Thyroid gland (tissue), 4 donors: ENCODE results near the gene ERC1. TPM values are rescaled to one million over a fixed set of nuclear protein-coding genes. Genes with fewer than 3 reads are reported as not detected.

Source experiments
- DNase-seq, 2 donors: peaks; one replicate each; pipeline ENCODE4 v3.0.0-alpha.2; 2019
- H3K27ac ChIP-seq, 3 donors: fragments of 200-600 bp; sonication (generic); 1 replicate in 2 of 3; 2 replicates in 1 of 3; pipeline ENCODE4 v1.5.1; 2016 to 2019; ENCODE audit warnings: mild to moderate bottlenecking in 1 of 3, moderate library complexity in 1 of 3
- H3K27me3 ChIP-seq: fragments of 200-600 bp; sonication (generic); one replicate; pipeline ENCODE4 v1.5.1; 2019
- H3K36me3 ChIP-seq, 2 donors: fragments of 200-600 bp; sonication (generic); one replicate each; pipeline ENCODE4 v1.5.1; 2016 to 2019
- H3K4me1 ChIP-seq, 2 donors: fragments of 200-600 bp; sonication (generic); one replicate each; pipeline ENCODE4 v1.5.1; 2017 to 2019
- H3K4me3 ChIP-seq, 3 donors: fragments of 200-600 bp; sonication (generic); replicated peaks in 1 of 3; 1 replicate in 2 of 3; 2 replicates in 1 of 3; pipeline ENCODE4 v1.5.1; 2016; ENCODE audit warnings: mild to moderate bottlenecking in 1 of 3
- H3K9me3 ChIP-seq: fragments of 200-600 bp; sonication (generic); one replicate; pipeline ENCODE4 v1.5.1; 2017
- POLR2A ChIP-seq, 2 donors: fragments of 450-650 bp; IDR thresholded peaks; one replicate each; pipeline ENCODE4 v1.6.1; 2017; ENCODE audit warnings: antibody characterized with exemption in 2 of 2, mild to moderate bottlenecking in 2 of 2, moderate library complexity in 1 of 2
- WGBS, 2 donors: methylation state at CpG; one replicate each; pipeline ENCODE4 v1.1.5; 2017; 5-methylcytosine and 5-hydroxymethylcytosine counted together
- intact Hi-C: fragments of 100-400 bp; cut with DNase I; formaldehyde crosslinking; loops from one replicate; pipeline ENCODE4 v1.15.1; 2023
- total RNA-seq, 4 donors: library from RNA; depleted of rRNA; stranded (reverse); fragments of >200 nt; gene quantifications; one replicate each; pipeline ENCODE4 v1.2.3, GENCODE V29; 2016
- TF ChIP-seq, protein P1 (sequence below), 6 experiments: fragments of 200-600 bp in 3 of 6; fragments of 450-650 bp in 3 of 6; sonication (generic) in 3 of 6; IDR thresholded peaks; one replicate each; pipeline ENCODE4 v1.5.1; 2016 to 2019; ENCODE audit warnings: antibody characterized with exemption in 6 of 6, mild to moderate bottlenecking in 2 of 6, inconsistent platforms in 1 of 6, moderate library complexity in 1 of 6

ERC1 gene
- total RNA-seq, 4 donors from 2014 or later: 39.8 to 84.2 (median 75.8) TPM

DNA sequence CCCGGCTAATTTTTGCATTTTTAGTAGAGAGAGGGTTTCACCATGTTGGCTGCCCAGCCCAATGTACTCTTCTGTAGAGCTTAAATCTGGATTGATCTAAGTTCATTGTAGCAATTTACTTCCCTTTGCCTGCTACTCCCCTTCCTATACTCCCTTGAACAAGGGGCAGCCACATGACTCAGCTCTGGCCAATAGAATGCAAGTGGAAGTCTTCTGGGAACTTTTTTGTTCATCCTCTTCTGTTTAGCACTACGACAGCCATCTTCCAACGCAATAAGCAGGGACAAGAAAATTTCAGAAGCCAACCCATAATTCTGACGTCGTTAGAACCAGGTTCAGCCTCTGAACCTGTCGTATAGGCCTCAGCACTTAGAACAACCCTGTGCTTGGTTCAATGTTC lies 35.1 kb upstream of the ERC1 start:
- Histone ChIP-seq H3K4me3 (no peak overlapping the region), H3K36me3 (no peaks in the 10 kb centered on the region), H3K27me3 (no peaks in the 10 kb centered on the region), H3K4me1 (no peaks in the 10 kb centered on the region), H3K9me3 (no peaks in the 10 kb centered on the region), H3K27ac (no peak overlapping the region)
- DNase-seq: no peak
- 95 to 97% methylated on average over 6 of the region's 6 CpGs for WGBS, 2 donors
- intact Hi-C loops: no loop called here
- TF ChIP-seq, protein P1, sequence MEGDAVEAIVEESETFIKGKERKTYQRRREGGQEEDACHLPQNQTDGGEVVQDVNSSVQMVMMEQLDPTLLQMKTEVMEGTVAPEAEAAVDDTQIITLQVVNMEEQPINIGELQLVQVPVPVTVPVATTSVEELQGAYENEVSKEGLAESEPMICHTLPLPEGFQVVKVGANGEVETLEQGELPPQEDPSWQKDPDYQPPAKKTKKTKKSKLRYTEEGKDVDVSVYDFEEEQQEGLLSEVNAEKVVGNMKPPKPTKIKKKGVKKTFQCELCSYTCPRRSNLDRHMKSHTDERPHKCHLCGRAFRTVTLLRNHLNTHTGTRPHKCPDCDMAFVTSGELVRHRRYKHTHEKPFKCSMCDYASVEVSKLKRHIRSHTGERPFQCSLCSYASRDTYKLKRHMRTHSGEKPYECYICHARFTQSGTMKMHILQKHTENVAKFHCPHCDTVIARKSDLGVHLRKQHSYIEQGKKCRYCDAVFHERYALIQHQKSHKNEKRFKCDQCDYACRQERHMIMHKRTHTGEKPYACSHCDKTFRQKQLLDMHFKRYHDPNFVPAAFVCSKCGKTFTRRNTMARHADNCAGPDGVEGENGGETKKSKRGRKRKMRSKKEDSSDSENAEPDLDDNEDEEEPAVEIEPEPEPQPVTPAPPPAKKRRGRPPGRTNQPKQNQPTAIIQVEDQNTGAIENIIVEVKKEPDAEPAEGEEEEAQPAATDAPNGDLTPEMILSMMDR (IDR thresholded peaks at IDR 0.05): no peak
- no peak for TF ChIP-seq POLR2A (IDR thresholded peaks at IDR 0.05)

- intact Hi-C loops: no loop called here
- no peak for TF ChIP-seq POLR2A (IDR thresholded peaks at IDR 0.05)
- TF ChIP-seq, protein P1 (IDR thresholded peaks at IDR 0.05): no peak
- Histone ChIP-seq H3K4me3 (no peak overlapping the region), H3K27ac (no peak overlapping the region), H3K9me3 (no peaks in the 10 kb centered on the region), H3K4me1 (no peaks in the 10 kb centered on the region), H3K36me3 (no peaks in the 10 kb centered on the region), H3K27me3 (no peaks in the 10 kb centered on the region)
- DNase-seq: no peak
- 66 to 68% methylated on average over 7 of the region's 8 CpGs for WGBS, 2 donors
Measured at GRCh38 chr12:958588-959123, 32.4 kb upstream of the ERC1 start.

DNA sequence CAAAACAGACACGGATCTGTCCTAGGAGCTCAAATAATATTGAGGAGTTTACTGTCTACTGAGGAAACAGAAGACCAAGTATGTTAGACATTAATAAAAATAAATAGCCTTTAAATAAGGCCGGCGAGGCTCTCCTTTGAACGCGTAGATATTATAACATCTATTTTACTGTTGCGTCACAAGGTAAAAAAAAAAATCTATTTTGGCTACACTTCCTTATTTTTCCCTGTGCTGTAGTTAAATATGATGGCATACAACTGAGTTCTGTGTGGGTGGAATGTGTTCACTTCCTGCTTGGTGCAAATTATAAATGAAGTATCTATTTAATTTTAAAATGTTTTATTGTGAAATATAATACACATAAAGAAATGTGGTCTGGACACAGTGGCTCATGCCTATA lies 24.3 kb upstream of the ERC1 start:
- no peak for DNase-seq
- Histone ChIP-seq H3K9me3 (no peaks in the 10 kb centered on the region), H3K27ac (no peak overlapping the region), H3K27me3 (no peaks in the 10 kb centered on the region), H3K4me3 (no peak overlapping the region), H3K4me1 (no peaks in the 10 kb centered on the region), H3K36me3 (no peaks in the 10 kb centered on the region)
- intact Hi-C loops: no loop called here
- WGBS, 2 donors: 80 to 92% methylated on average over 6 of the region's 6 CpGs
- no peak for TF ChIP-seq POLR2A (IDR thresholded peaks at IDR 0.05)
- TF ChIP-seq, protein P1 (IDR thresholded peaks at IDR 0.05): no peak

DNA sequence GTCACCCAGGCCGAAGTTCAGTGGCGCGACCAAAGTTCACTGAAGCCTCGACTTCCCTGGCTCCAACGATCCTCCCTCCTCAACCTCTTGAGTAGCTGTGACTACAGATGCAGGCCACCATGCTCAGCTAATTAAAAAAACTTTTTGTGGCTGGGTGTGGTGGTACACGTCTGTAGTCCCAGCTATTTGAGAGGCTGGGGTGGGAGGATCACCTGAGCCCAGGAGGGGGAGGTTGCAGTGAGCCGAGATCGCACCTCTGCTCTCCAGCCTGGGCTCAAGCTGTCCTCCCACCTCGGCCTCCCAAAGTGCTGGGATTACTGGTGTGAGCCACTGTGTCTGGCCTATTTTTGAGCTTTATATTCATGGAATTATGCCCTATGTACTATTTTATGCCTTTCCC lies 23.4 kb upstream of the ERC1 start:
- no peak for TF ChIP-seq POLR2A (IDR thresholded peaks at IDR 0.05)
- TF ChIP-seq, protein P1 (IDR thresholded peaks at IDR 0.05): no peak
- no peak overlapping the region for H3K27ac ChIP-seq
- 78 to 84% methylated on average over 9 of the region's 9 CpGs for whole genome bisulfite sequencing, 2 donors

DNA sequence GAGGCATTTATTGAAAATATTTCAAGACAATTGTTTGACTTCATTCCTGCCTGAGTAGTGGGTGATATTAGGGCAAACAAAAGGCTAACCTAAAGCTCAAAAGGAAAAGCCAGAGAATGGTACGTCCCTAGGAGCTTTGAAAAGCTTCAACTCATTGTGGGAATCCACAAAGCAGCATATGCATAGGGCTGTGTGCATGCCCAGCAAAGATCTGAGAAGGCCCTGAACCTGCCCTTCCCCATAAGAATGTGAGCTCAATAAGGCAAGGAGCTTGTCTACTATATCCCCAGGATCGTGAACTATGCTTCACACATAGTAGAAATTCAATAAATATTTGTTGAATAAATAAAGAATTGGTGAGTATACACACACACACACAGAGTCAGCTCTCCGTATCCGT lies 22.5 kb upstream of the ERC1 start:
- no peak overlapping the region for H3K27ac ChIP-seq
- DNase-seq: no peak
- no peaks in the 10 kb centered on the region for H3K36me3 ChIP-seq
- TF ChIP-seq, protein P1 (IDR thresholded peaks at IDR 0.05): no peak
- no peak for TF ChIP-seq POLR2A (IDR thresholded peaks at IDR 0.05)
- H3K9me3 ChIP-seq: no peaks in the 10 kb centered on the region
- WGBS, 2 donors: 69 to 74% methylated on average over 4 of the region's 4 CpGs
- intact Hi-C loops: no loop called here
- H3K27me3 ChIP-seq: no peaks in the 10 kb centered on the region
- no peaks in the 10 kb centered on the region for H3K4me1 ChIP-seq
- H3K4me3 ChIP-seq: no peak overlapping the region

More for the DNA sequence above, 23.4 kb upstream of the ERC1 start:
- H3K4me1 ChIP-seq: no peaks in the 10 kb centered on the region
- no peak overlapping the region for H3K4me3 ChIP-seq
- no peaks in the 10 kb centered on the region for H3K27me3 ChIP-seq
- no peaks in the 10 kb centered on the region for H3K36me3 ChIP-seq
- no peaks in the 10 kb centered on the region for H3K9me3 ChIP-seq
- intact Hi-C loops: no loop called here
- no peak for DNase-seq
